Suprapubic skin (tissue), 4 donors: ENCODE measurements around the gene INMT. TPM values are rescaled to one million over a fixed set of nuclear protein-coding genes. Genes with fewer than 3 reads are reported as not detected.
"Not testable (repeated sequence)": the region's sequence is repeated elsewhere in the genome, so short reads cannot be mapped to it uniquely, and the experiment has no call there.

Experiments
- DNase-seq, 2 donors: peaks; one replicate each; pipeline ENCODE4 v3.0.0-alpha.2; 2019; ENCODE audit warnings: low spot score in 2 of 2
- H3K27ac ChIP-seq: fragments of 200-600 bp; sonication (generic); one replicate; pipeline ENCODE4 v1.5.1; 2019
- H3K27me3 ChIP-seq: fragments of 200-600 bp; sonication (generic); one replicate; pipeline ENCODE4 v1.5.1; 2019
- H3K36me3 ChIP-seq: fragments of 200-600 bp; sonication (generic); one replicate; pipeline ENCODE4 v1.5.1; 2019
- H3K4me1 ChIP-seq: fragments of 200-600 bp; sonication (generic); one replicate; pipeline ENCODE4 v1.5.1; 2019
- H3K4me3 ChIP-seq: fragments of 200-600 bp; sonication (generic); one replicate; pipeline ENCODE4 v1.5.1; 2019; ENCODE audit warnings: mild to moderate bottlenecking
- H3K9me3 ChIP-seq: fragments of 200-600 bp; sonication (generic); one replicate; pipeline ENCODE4 v1.5.1; 2019
- CTCF ChIP-seq, 2 donors: fragments of 200-600 bp in 1 of 2; fragments of 450-650 bp in 1 of 2; sonication (generic) in 1 of 2; IDR thresholded peaks; one replicate each; pipeline ENCODE4 v1.5.1; 2016 to 2019; ENCODE audit warnings: antibody characterized with exemption in 2 of 2, mild to moderate bottlenecking in 1 of 2, moderate library complexity in 1 of 2
- EP300 ChIP-seq: sonication (generic); formaldehyde crosslinking; IDR thresholded peaks from one replicate; pipeline ENCODE4 v1.6.1; 2017; ENCODE audit warnings: antibody characterized with exemption
- POLR2A ChIP-seq, 2 donors: fragments of 450-650 bp; IDR thresholded peaks; one replicate each; pipeline ENCODE4 v1.6.1; 2017; ENCODE audit warnings: antibody characterized with exemption in 2 of 2, mild to moderate bottlenecking in 2 of 2, moderate library complexity in 2 of 2
- POLR2AphosphoS5 ChIP-seq, 3 donors: sonication (generic); formaldehyde crosslinking; IDR thresholded peaks; one replicate each; pipeline ENCODE4 v1.6.1; 2017; ENCODE audit warnings: antibody characterized with exemption in 3 of 3
- WGBS: methylation state at CpG from one replicate; pipeline ENCODE4 v1.1.5; 2018; 5-methylcytosine and 5-hydroxymethylcytosine counted together
- total RNA-seq, 4 donors: library from RNA; depleted of rRNA; stranded (reverse); fragments of >200 nt; gene quantifications; one replicate each; pipeline ENCODE4 v1.1.0, GENCODE V29; 2016

Gene INMT
- total RNA-seq, 4 donors from 2014 or later: 1.3 to 9.7 (median 4.2) TPM

GRCh38 chr7:30709549-30709948 lies 42.4 kb upstream of the INMT start:
- Histone ChIP-seq H3K9me3 (no peaks in the 10 kb centered on the region), H3K36me3 (no peaks in the 10 kb centered on the region), H3K27ac (peak overlapping the region; percentile 22), H3K27me3 (no peaks in the 10 kb centered on the region), H3K4me1 (peaks cover 12% of the 10 kb centered on the region), H3K4me3 (no peak overlapping the region)
- DNase-seq: no peak
- WGBS: 68% methylated on average over 6 of the region's 6 CpGs
- no peak for TF ChIP-seq POLR2AphosphoS5 (IDR thresholded peaks at IDR 0.05)
- no peak for TF ChIP-seq POLR2A (IDR thresholded peaks at IDR 0.05)
- TF ChIP-seq CTCF (IDR thresholded peaks at IDR 0.05): no peak
- no peak for TF ChIP-seq EP300

- Histone ChIP-seq H3K4me3 (no peak overlapping the region), H3K36me3 (no peaks in the 10 kb centered on the region), H3K4me1 (peaks cover 12% of the 10 kb centered on the region), H3K27me3 (no peaks in the 10 kb centered on the region), H3K27ac (no peak overlapping the region), H3K9me3 (no peaks in the 10 kb centered on the region)
- DNase-seq: no peak
- WGBS: 78% methylated on average over 4 of the region's 4 CpGs
- no peak for TF ChIP-seq POLR2AphosphoS5 (IDR thresholded peaks at IDR 0.05)
- TF ChIP-seq POLR2A (IDR thresholded peaks at IDR 0.05): no peak
- TF ChIP-seq CTCF (IDR thresholded peaks at IDR 0.05): no peak
- no peak for TF ChIP-seq EP300
These were observed 41.3 kb upstream of the INMT start for GRCh38 chr7:30710669-30711068.

- no peak for TF ChIP-seq CTCF (IDR thresholded peaks at IDR 0.05)
- TF ChIP-seq POLR2AphosphoS5 (IDR thresholded peaks at IDR 0.05): no peak
- TF ChIP-seq POLR2A (IDR thresholded peaks at IDR 0.05): no peak
- WGBS: 88% methylated on average over 5 of the region's 6 CpGs
- H3K27ac ChIP-seq: no peak overlapping the region
- peaks cover 7% of the 10 kb centered on the region for H3K4me1 ChIP-seq
- no peaks in the 10 kb centered on the region for H3K27me3 ChIP-seq
- no peaks in the 10 kb centered on the region for H3K36me3 ChIP-seq
- peak in 1 of 2 donors; percentile 25 for DNase-seq
- H3K4me3 ChIP-seq: no peak overlapping the region
- peaks cover 9% of the 10 kb centered on the region for H3K9me3 ChIP-seq
These were observed 38.5 kb upstream of the INMT start for GRCh38 chr7:30713392-30713791.

GRCh38 chr7:30714129-30714528 lies 37.8 kb upstream of the INMT start:
- no peaks in the 10 kb centered on the region for H3K36me3 ChIP-seq
- no peak overlapping the region for H3K4me3 ChIP-seq
- no peak overlapping the region for H3K27ac ChIP-seq
- DNase-seq: no peak
- WGBS: 90% methylated on average over 1 of the region's 1 CpG
- no peaks in the 10 kb centered on the region for H3K27me3 ChIP-seq
- H3K4me1 ChIP-seq: peaks cover 7% of the 10 kb centered on the region
- peaks cover 9% of the 10 kb centered on the region for H3K9me3 ChIP-seq
- no peak for TF ChIP-seq CTCF (IDR thresholded peaks at IDR 0.05)
- TF ChIP-seq POLR2AphosphoS5 (IDR thresholded peaks at IDR 0.05): no peak
- TF ChIP-seq POLR2A (IDR thresholded peaks at IDR 0.05): no peak
- no peak for TF ChIP-seq EP300

GRCh38 chr7:30717181-30717580 lies 34.8 kb upstream of the INMT start:
- Histone ChIP-seq H3K36me3 (no peaks in the 10 kb centered on the region), H3K4me1 (no peaks in the 10 kb centered on the region), H3K27ac (no peak overlapping the region), H3K9me3 (peaks cover 9% of the 10 kb centered on the region), H3K4me3 (no peak overlapping the region), H3K27me3 (no peaks in the 10 kb centered on the region)
- DNase-seq: peak in 1 of 2 donors; percentile 51
- TF ChIP-seq POLR2A (IDR thresholded peaks at IDR 0.05) (no peak), POLR2AphosphoS5 (IDR thresholded peaks at IDR 0.05) (no peak), EP300 (no peak), CTCF (IDR thresholded peaks at IDR 0.05) (no peak)
- WGBS: 68% methylated on average over 2 of the region's 2 CpGs

- not testable (repeated sequence) for H3K9me3 ChIP-seq, H3K4me1 ChIP-seq, H3K36me3 ChIP-seq, H3K27ac ChIP-seq, H3K4me3 ChIP-seq, DNase-seq, H3K27me3 ChIP-seq
- 95% methylated on average over 2 of the region's 2 CpGs for WGBS
These were observed 32.5 kb upstream of the INMT start for GRCh38 chr7:30719434-30719833.
